MG63 (cell line): ENCODE measurements around the gene ANKRD50. TPM values are rescaled to one million over a fixed set of nuclear protein-coding genes. Genes with fewer than 3 reads are reported as not detected.
A peak's percentile ranks its signal among the peaks of the same experiment; 100 is the strongest.

Experiments used
- DNase-seq: peaks from one replicate; pipeline ENCODE4 v3.0.0-alpha.2; 2020
- H3K27me3 ChIP-seq: fragments of 250-450 bp; sonication (Bioruptor Pico); 2 replicates; pipeline ENCODE4 v1.5.1; 2020; ENCODE audit warnings: mild to moderate bottlenecking, moderate library complexity
- H3K36me3 ChIP-seq: fragments of 250-450 bp; sonication (Bioruptor Pico); 2 replicates; pipeline ENCODE4 v1.5.1; 2020; ENCODE audit warnings: mild to moderate bottlenecking, moderate library complexity
- H3K4me3 ChIP-seq: fragments of 250-450 bp; sonication (Bioruptor Pico); 2 replicates; pipeline ENCODE4 v1.5.1; 2020; ENCODE audit warnings: mild to moderate bottlenecking, moderate library complexity
- H3K9me3 ChIP-seq: fragments of 250-450 bp; sonication (Bioruptor Pico); 2 replicates; pipeline ENCODE4 v1.5.1; 2020; ENCODE audit warnings: mild to moderate bottlenecking, moderate library complexity
- total RNA-seq: library from RNA; depleted of rRNA; stranded (reverse); fragments of >200 nt; shearing (Covaris generic); gene quantifications from 2 replicates; pipeline ENCODE4 v1.2.3, GENCODE V29; 2014; ENCODE audit warnings: low replicate concordance

ANKRD50 gene
- total RNA-seq, 1 experiment from 2014 or later = 4.4 TPM

GRCh38 chr4:124658795-124659194, 53.7 kb downstream of the ANKRD50 start:
- Histone ChIP-seq H3K4me3 (no peak overlapping the region), H3K9me3 (no peaks in the 10 kb centered on the region), H3K36me3 (no peaks in the 10 kb centered on the region), H3K27me3 (no peaks in the 10 kb centered on the region)
- no peak for DNase-seq

GRCh38 chr4:124650614-124651013, 61.9 kb downstream of the ANKRD50 start:
- H3K36me3 ChIP-seq = no peaks in the 10 kb centered on the region
- no peak overlapping the region for H3K4me3 ChIP-seq
- DNase-seq = no peak
- no peaks in the 10 kb centered on the region for H3K9me3 ChIP-seq
- no peaks in the 10 kb centered on the region for H3K27me3 ChIP-seq

- Histone ChIP-seq H3K4me3 (no peak overlapping the region), H3K27me3 (no peaks in the 10 kb centered on the region), H3K36me3 (no peaks in the 10 kb centered on the region), H3K9me3 (no peaks in the 10 kb centered on the region)
- no peak for DNase-seq
Observed at GRCh38 chr4:124647599-124647998, 64.9 kb downstream of the ANKRD50 start.

- Histone ChIP-seq H3K27me3 (no peaks in the 10 kb centered on the region), H3K4me3 (no peak overlapping the region), H3K36me3 (no peaks in the 10 kb centered on the region), H3K9me3 (no peaks in the 10 kb centered on the region)
- no peak for DNase-seq
Observed at GRCh38 chr4:124644621-124645020, 67.9 kb downstream of the ANKRD50 start.

- DNase-seq = no peak
Observed at GRCh38 chr4:124642846-124643245, 69.7 kb downstream of the ANKRD50 start.

GRCh38 chr4:124641715-124642381, 70.7 kb downstream of the ANKRD50 start:
- no peaks in the 10 kb centered on the region for H3K9me3 ChIP-seq
- peak; percentile 72 for DNase-seq
- no peak overlapping the region for H3K4me3 ChIP-seq
- H3K36me3 ChIP-seq = no peaks in the 10 kb centered on the region
- no peaks in the 10 kb centered on the region for H3K27me3 ChIP-seq

More at GRCh38 chr4:124642846-124643245, 69.7 kb downstream of the ANKRD50 start:
- no peak overlapping the region for H3K4me3 ChIP-seq
- H3K36me3 ChIP-seq = no peaks in the 10 kb centered on the region
- H3K27me3 ChIP-seq = no peaks in the 10 kb centered on the region
- no peaks in the 10 kb centered on the region for H3K9me3 ChIP-seq

GRCh38 chr4:124640022-124640730, 72.4 kb downstream of the ANKRD50 start:
- no peaks in the 10 kb centered on the region for H3K9me3 ChIP-seq
- no peak overlapping the region for H3K4me3 ChIP-seq
- peak; percentile 79 for DNase-seq
- no peaks in the 10 kb centered on the region for H3K36me3 ChIP-seq
- H3K27me3 ChIP-seq = no peaks in the 10 kb centered on the region

GRCh38 chr4:124637321-124637720, 75.2 kb downstream of the ANKRD50 start:
- no peaks in the 10 kb centered on the region for H3K9me3 ChIP-seq
- no peaks in the 10 kb centered on the region for H3K27me3 ChIP-seq
- no peak for DNase-seq
- H3K4me3 ChIP-seq = no peak overlapping the region
- no peaks in the 10 kb centered on the region for H3K36me3 ChIP-seq

GRCh38 chr4:124636788-124637187, 75.7 kb downstream of the ANKRD50 start:
- no peak for DNase-seq
- Histone ChIP-seq H3K4me3 (no peak overlapping the region), H3K9me3 (no peaks in the 10 kb centered on the region), H3K36me3 (no peaks in the 10 kb centered on the region), H3K27me3 (no peaks in the 10 kb centered on the region)

GRCh38 chr4:124635331-124635730, 77.2 kb downstream of the ANKRD50 start:
- no peak for DNase-seq
- no peaks in the 10 kb centered on the region for H3K27me3 ChIP-seq
- H3K36me3 ChIP-seq = no peaks in the 10 kb centered on the region
- no peak overlapping the region for H3K4me3 ChIP-seq
- H3K9me3 ChIP-seq = no peaks in the 10 kb centered on the region

GRCh38 chr4:124633285-124633941, 79.1 kb downstream of the ANKRD50 start:
- H3K4me3 ChIP-seq = no peak overlapping the region
- H3K27me3 ChIP-seq = no peaks in the 10 kb centered on the region
- no peaks in the 10 kb centered on the region for H3K36me3 ChIP-seq
- no peak for DNase-seq
- no peaks in the 10 kb centered on the region for H3K9me3 ChIP-seq

- Histone ChIP-seq H3K27me3 (no peaks in the 10 kb centered on the region), H3K36me3 (no peaks in the 10 kb centered on the region), H3K9me3 (no peaks in the 10 kb centered on the region), H3K4me3 (no peak overlapping the region)
- no peak for DNase-seq
Observed at GRCh38 chr4:124632439-124632838, 80.1 kb downstream of the ANKRD50 start.

- DNase-seq = peak; percentile 90
- Histone ChIP-seq H3K27me3 (no peaks in the 10 kb centered on the region), H3K36me3 (no peaks in the 10 kb centered on the region), H3K9me3 (no peaks in the 10 kb centered on the region), H3K4me3 (no peak overlapping the region)
Observed at GRCh38 chr4:124631760-124632159, 80.8 kb downstream of the ANKRD50 start.

- H3K36me3 ChIP-seq = no peaks in the 10 kb centered on the region
- H3K4me3 ChIP-seq = no peak overlapping the region
- no peaks in the 10 kb centered on the region for H3K9me3 ChIP-seq
- H3K27me3 ChIP-seq = no peaks in the 10 kb centered on the region
- DNase-seq = no peak
Observed at GRCh38 chr4:124629681-124630080, 82.9 kb downstream of the ANKRD50 start.
